Measurements from ENCODE around the gene FYCO1.

The FYCO1 gene

DNA sequence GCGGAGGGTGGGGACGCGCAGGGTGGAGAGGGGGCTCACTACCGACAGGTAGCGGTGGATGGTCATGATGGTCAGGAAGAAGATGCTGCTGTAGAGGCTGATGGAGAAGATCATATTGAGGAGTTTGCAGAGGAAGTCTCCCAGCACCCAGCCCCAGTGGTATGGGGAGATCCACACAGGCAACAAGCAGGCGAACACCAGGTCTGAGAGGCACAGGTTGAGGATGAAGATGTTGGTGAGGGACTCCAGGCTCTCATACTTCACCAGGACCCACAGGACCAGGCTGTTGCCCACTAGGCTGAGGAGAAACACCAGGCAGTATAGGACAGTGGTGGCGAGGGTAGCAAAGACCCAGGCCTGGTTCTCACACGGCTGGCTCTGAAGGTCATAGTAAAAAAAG, 25.9 kb upstream of the FYCO1 start:
- DNase-seq (ENCODE audit: low read depth), result no peak
- TF ChIP-seq, protein P1, sequence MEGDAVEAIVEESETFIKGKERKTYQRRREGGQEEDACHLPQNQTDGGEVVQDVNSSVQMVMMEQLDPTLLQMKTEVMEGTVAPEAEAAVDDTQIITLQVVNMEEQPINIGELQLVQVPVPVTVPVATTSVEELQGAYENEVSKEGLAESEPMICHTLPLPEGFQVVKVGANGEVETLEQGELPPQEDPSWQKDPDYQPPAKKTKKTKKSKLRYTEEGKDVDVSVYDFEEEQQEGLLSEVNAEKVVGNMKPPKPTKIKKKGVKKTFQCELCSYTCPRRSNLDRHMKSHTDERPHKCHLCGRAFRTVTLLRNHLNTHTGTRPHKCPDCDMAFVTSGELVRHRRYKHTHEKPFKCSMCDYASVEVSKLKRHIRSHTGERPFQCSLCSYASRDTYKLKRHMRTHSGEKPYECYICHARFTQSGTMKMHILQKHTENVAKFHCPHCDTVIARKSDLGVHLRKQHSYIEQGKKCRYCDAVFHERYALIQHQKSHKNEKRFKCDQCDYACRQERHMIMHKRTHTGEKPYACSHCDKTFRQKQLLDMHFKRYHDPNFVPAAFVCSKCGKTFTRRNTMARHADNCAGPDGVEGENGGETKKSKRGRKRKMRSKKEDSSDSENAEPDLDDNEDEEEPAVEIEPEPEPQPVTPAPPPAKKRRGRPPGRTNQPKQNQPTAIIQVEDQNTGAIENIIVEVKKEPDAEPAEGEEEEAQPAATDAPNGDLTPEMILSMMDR (IDR thresholded peaks at IDR 0.05; ENCODE audit: control insufficient read depth, extremely low read depth, insufficient read depth), result no peak

GRCh38 chr3:46020766-46021510, 25.3 kb upstream of the FYCO1 start:
- TF ChIP-seq, protein P1 (IDR thresholded peaks at IDR 0.05; ENCODE audit: control insufficient read depth, extremely low read depth, insufficient read depth), result no peak
- no peak for DNase-seq (ENCODE audit: low read depth)
- H3K4me3 ChIP-seq (ENCODE audit: low read depth, low read length), result no peak overlapping the region

More for the DNA sequence above, 25.9 kb upstream of the FYCO1 start:
- no peak overlapping the region for H3K4me3 ChIP-seq (ENCODE audit: low read depth, low read length)

- no peak overlapping the region for H3K4me3 ChIP-seq (ENCODE audit: low read depth, low read length)
- TF ChIP-seq, protein P1 (IDR thresholded peaks at IDR 0.05; ENCODE audit: control insufficient read depth, extremely low read depth, insufficient read depth), result no peak
- no peak for DNase-seq (ENCODE audit: low read depth)
Measured at GRCh38 chr3:46019707-46020106, 24.1 kb upstream of the FYCO1 start.

GRCh38 chr3:46017720-46018119, 22.1 kb upstream of the FYCO1 start:
- TF ChIP-seq, protein P1 (IDR thresholded peaks at IDR 0.05; ENCODE audit: control insufficient read depth, extremely low read depth, insufficient read depth), result no peak
- no peak for DNase-seq (ENCODE audit: low read depth)

GRCh38 chr3:46013316-46014094, 17.9 kb upstream of the FYCO1 start:
- TF ChIP-seq, protein P1 (IDR thresholded peaks at IDR 0.05; ENCODE audit: control insufficient read depth, extremely low read depth, insufficient read depth), result no peak
- DNase-seq (ENCODE audit: low read depth), result no peak
- no peak overlapping the region for H3K4me3 ChIP-seq (ENCODE audit: low read depth, low read length)

More at GRCh38 chr3:46017720-46018119, 22.1 kb upstream of the FYCO1 start:
- H3K4me3 ChIP-seq (ENCODE audit: low read depth, low read length), result no peak overlapping the region

- TF ChIP-seq, protein P1 (IDR thresholded peaks at IDR 0.05; ENCODE audit: control insufficient read depth, extremely low read depth, insufficient read depth), result no peak
- DNase-seq (ENCODE audit: low read depth), result no peak
- no peak overlapping the region for H3K4me3 ChIP-seq (ENCODE audit: low read depth, low read length)
Measured at GRCh38 chr3:46012246-46012645, 16.6 kb upstream of the FYCO1 start.
